ENCODE data around the gene KIAA0408. TPM values are rescaled to one million over a fixed set of nuclear protein-coding genes. Genes with fewer than 3 reads are reported as not detected.
"Not testable (repeated sequence)": the region's sequence is repeated elsewhere in the genome, so short reads cannot be mapped to it uniquely, and the experiment has no call there.

Gene KIAA0408
- total RNA-seq, 5 donors from 2014 or later (not counting 1 experiment from before 2014, with no cell fraction given), result 2.2 to 6.4 (median 3.5) TPM

- Mint-ChIP-seq H3K36me3 (no peaks in the 10 kb centered on the region), H3K4me1 (no peaks in the 10 kb centered on the region), H3K27me3 (peaks cover 5 to 10% of the 10 kb centered on the region in 2 donors), H3K27ac (no peak overlapping the region), H3K9me3 (no peaks in the 10 kb centered on the region), H3K4me3 (no peak overlapping the region)
- H3K4me3 ChIP-seq (ENCODE audit: control insufficient read depth in 1 of 2, extremely low read depth in 1 of 2, low read length in 1 of 2), result no peak overlapping the region
- no peaks in the 10 kb centered on the region for H3K4me1 ChIP-seq (ENCODE audit: control insufficient read depth in 1 of 2, extremely low read depth in 1 of 2, insufficient read depth in 2 of 2, low read length in 2 of 2)
- no peaks in the 10 kb centered on the region for H3K36me3 ChIP-seq (ENCODE audit: control insufficient read depth in 2 of 2, extremely low read depth in 1 of 2, insufficient read depth in 1 of 2, low read length in 1 of 2)
- no CpG with 5 or more reads among the region's 7 CpGs for WGBS (ENCODE audit: insufficient coverage)
- no peak overlapping the region for H3K27ac ChIP-seq (ENCODE audit: low read length)
- DNase-seq (no peak), ATAC-seq (replicated peaks in 1 of 4) (no peak)
- POLR2A ChIA-PET, result no interaction called here
- H3K9me3 ChIP-seq, result no peaks in the 10 kb centered on the region
- CTCF ChIA-PET, result interaction anchor here in 1 of 2 donors (0.7 kb wide), 1 partner anchor 292 kb away, joined by 3 read pairs; no protein-coding TSS in a partner anchor
- H3K27me3 ChIP-seq (replicated peaks in 1 of 2; ENCODE audit: control insufficient read depth in 2 of 2, extremely low read depth in 1 of 2, insufficient read depth in 2 of 2, low read length in 1 of 2), result no peaks in the 10 kb centered on the region
Measured at GRCh38 chr6:127435626-127436220, 23.5 kb downstream of the KIAA0408 start.

GRCh38 chr6:127434651-127435050 lies 24.5 kb downstream of the KIAA0408 start:
- no peak overlapping the region for H3K27ac ChIP-seq (ENCODE audit: low read length)
- peaks cover 5 to 10% of the 10 kb centered on the region in 2 donors for H3K27me3 Mint-ChIP-seq
- no peaks in the 10 kb centered on the region for H3K36me3 Mint-ChIP-seq
- H3K36me3 ChIP-seq (ENCODE audit: control insufficient read depth in 2 of 2, extremely low read depth in 1 of 2, insufficient read depth in 1 of 2, low read length in 1 of 2), result no peaks in the 10 kb centered on the region
- H3K4me1 ChIP-seq (ENCODE audit: control insufficient read depth in 1 of 2, extremely low read depth in 1 of 2, insufficient read depth in 2 of 2, low read length in 2 of 2), result no peaks in the 10 kb centered on the region
- CTCF ChIA-PET, result interaction anchor here in 1 of 2 donors (0.6 to 0.7 kb wide), 2 partner anchors 293 to 853 kb away, joined by 3 to 5 read pairs; no protein-coding TSS in a partner anchor
- H3K4me3 Mint-ChIP-seq, result no peak overlapping the region
- H3K9me3 ChIP-seq, result no peaks in the 10 kb centered on the region
- POLR2A ChIA-PET, result no interaction called here
- H3K27me3 ChIP-seq (replicated peaks in 1 of 2; ENCODE audit: control insufficient read depth in 2 of 2, extremely low read depth in 1 of 2, insufficient read depth in 2 of 2, low read length in 1 of 2), result no peaks in the 10 kb centered on the region
- H3K9me3 Mint-ChIP-seq, result no peaks in the 10 kb centered on the region
- H3K27ac Mint-ChIP-seq, result no peak overlapping the region
- ATAC-seq (replicated peaks in 1 of 4) (no peak), DNase-seq (no peak)
- H3K4me3 ChIP-seq (ENCODE audit: control insufficient read depth in 1 of 2, extremely low read depth in 1 of 2, low read length in 1 of 2), result no peak overlapping the region
- H3K4me1 Mint-ChIP-seq, result no peaks in the 10 kb centered on the region

- H3K36me3 Mint-ChIP-seq; H3K4me1 ChIP-seq (ENCODE audit: control insufficient read depth in 1 of 2, extremely low read depth in 1 of 2, insufficient read depth in 2 of 2, low read length in 2 of 2); ATAC-seq (replicated peaks in 1 of 4); H3K27ac ChIP-seq (ENCODE audit: low read length); H3K4me3 Mint-ChIP-seq; H3K9me3 Mint-ChIP-seq; H3K36me3 ChIP-seq (ENCODE audit: control insufficient read depth in 2 of 2, extremely low read depth in 1 of 2, insufficient read depth in 1 of 2, low read length in 1 of 2); H3K27me3 Mint-ChIP-seq; H3K27ac Mint-ChIP-seq; H3K4me1 Mint-ChIP-seq; H3K9me3 ChIP-seq; H3K4me3 ChIP-seq (ENCODE audit: control insufficient read depth in 1 of 2, extremely low read depth in 1 of 2, low read length in 1 of 2); DNase-seq; POLR2A ChIA-PET; H3K27me3 ChIP-seq (replicated peaks in 1 of 2; ENCODE audit: control insufficient read depth in 2 of 2, extremely low read depth in 1 of 2, insufficient read depth in 2 of 2, low read length in 1 of 2): not testable (repeated sequence)
- WGBS (ENCODE audit: insufficient coverage), result 86% methylated on average over 4 of the region's 9 CpGs
- CTCF ChIA-PET, result interaction anchor here in 1 of 2 donors (0.6 kb wide), 1 partner anchor 1073 kb away, joined by 3 read pairs; no protein-coding TSS in a partner anchor
Measured at GRCh38 chr6:127428562-127428961, 30.6 kb downstream of the KIAA0408 start.

GRCh38 chr6:127423921-127424320 lies 35.3 kb downstream of the KIAA0408 start:
- ATAC-seq (replicated peaks in 1 of 4) (no peak), DNase-seq (no peak)
- no peaks in the 10 kb centered on the region for H3K36me3 Mint-ChIP-seq
- POLR2A ChIA-PET, result no interaction called here
- peaks cover 0 to 8% of the 10 kb centered on the region in 2 donors for H3K27me3 Mint-ChIP-seq
- Histone ChIP-seq H3K4me1 (ENCODE audit: control insufficient read depth in 1 of 2, extremely low read depth in 1 of 2, insufficient read depth in 2 of 2, low read length in 2 of 2) (no peaks in the 10 kb centered on the region), H3K27me3 (replicated peaks in 1 of 2; ENCODE audit: control insufficient read depth in 2 of 2, extremely low read depth in 1 of 2, insufficient read depth in 2 of 2, low read length in 1 of 2) (no peaks in the 10 kb centered on the region), H3K27ac (ENCODE audit: low read length) (no peak overlapping the region), H3K4me3 (ENCODE audit: control insufficient read depth in 1 of 2, extremely low read depth in 1 of 2, low read length in 1 of 2) (no peak overlapping the region), H3K9me3 (no peaks in the 10 kb centered on the region), H3K36me3 (ENCODE audit: control insufficient read depth in 2 of 2, extremely low read depth in 1 of 2, insufficient read depth in 1 of 2, low read length in 1 of 2) (no peaks in the 10 kb centered on the region)
- peaks cover 0 to 4% (median 0%) of the 10 kb centered on the region in 3 donors for H3K9me3 Mint-ChIP-seq
- H3K4me3 Mint-ChIP-seq, result no peak overlapping the region
- H3K27ac Mint-ChIP-seq, result no peak overlapping the region
- no CpG with 5 or more reads among the region's 2 CpGs for WGBS (ENCODE audit: insufficient coverage)
- CTCF ChIA-PET, result no interaction called here
- H3K4me1 Mint-ChIP-seq, result peaks cover 5 to 9% (median 7%) of the 10 kb centered on the region in 3 donors

- H3K4me3 ChIP-seq (ENCODE audit: control insufficient read depth in 1 of 2, extremely low read depth in 1 of 2, low read length in 1 of 2); ATAC-seq (replicated peaks in 1 of 4): not testable (repeated sequence)
Measured at GRCh38 chr6:127421164-127421563, 38.0 kb downstream of the KIAA0408 start.

GRCh38 chr6:127420556-127420955 lies 38.6 kb downstream of the KIAA0408 start:
- H3K27me3 Mint-ChIP-seq, result peaks cover 0 to 3% of the 10 kb centered on the region in 2 donors
- H3K4me3 ChIP-seq (ENCODE audit: control insufficient read depth in 1 of 2, extremely low read depth in 1 of 2, low read length in 1 of 2), result no peak overlapping the region
- H3K27ac ChIP-seq (ENCODE audit: low read length), result no peak overlapping the region
- ChIA-PET POLR2A (interaction anchor here in 1 of 2 donors (0.5 kb wide), 1 partner anchor 9 kb away, joined by 3 read pairs; no protein-coding TSS in a partner anchor), CTCF (interaction anchor here in 1 of 2 donors (0.6 to 2.4 kb wide), 4 partner anchors 117 to 845 kb away, joined by 4 to 13 read pairs (median 6); no protein-coding TSS in a partner anchor)
- peaks cover 5 to 9% (median 7%) of the 10 kb centered on the region in 3 donors for H3K4me1 Mint-ChIP-seq
- ATAC-seq (replicated peaks in 1 of 4), result peak; percentile 99 to 100 (median 100)
- H3K27me3 ChIP-seq (replicated peaks in 1 of 2; ENCODE audit: control insufficient read depth in 2 of 2, extremely low read depth in 1 of 2, insufficient read depth in 2 of 2, low read length in 1 of 2), result no peaks in the 10 kb centered on the region
- DNase-seq, result peak; percentile 7 to 71 (median 35)
- no peaks in the 10 kb centered on the region for H3K9me3 ChIP-seq
- H3K4me3 Mint-ChIP-seq, result no peak overlapping the region
- no peaks in the 10 kb centered on the region for H3K9me3 Mint-ChIP-seq
- H3K36me3 ChIP-seq (ENCODE audit: control insufficient read depth in 2 of 2, extremely low read depth in 1 of 2, insufficient read depth in 1 of 2, low read length in 1 of 2), result no peaks in the 10 kb centered on the region
- H3K36me3 Mint-ChIP-seq, result no peaks in the 10 kb centered on the region
- peak overlapping the region; percentile 21 to 56 for H3K27ac Mint-ChIP-seq
- no peaks in the 10 kb centered on the region for H3K4me1 ChIP-seq (ENCODE audit: control insufficient read depth in 1 of 2, extremely low read depth in 1 of 2, insufficient read depth in 2 of 2, low read length in 2 of 2)
- 0% methylated on average over 2 of the region's 2 CpGs for WGBS (ENCODE audit: insufficient coverage)

More at GRCh38 chr6:127421164-127421563, 38.0 kb downstream of the KIAA0408 start:
- H3K27me3 ChIP-seq (replicated peaks in 1 of 2; ENCODE audit: control insufficient read depth in 2 of 2, extremely low read depth in 1 of 2, insufficient read depth in 2 of 2, low read length in 1 of 2); H3K9me3 ChIP-seq; POLR2A ChIA-PET; H3K4me1 Mint-ChIP-seq; H3K27ac ChIP-seq (ENCODE audit: low read length); H3K36me3 ChIP-seq (ENCODE audit: control insufficient read depth in 2 of 2, extremely low read depth in 1 of 2, insufficient read depth in 1 of 2, low read length in 1 of 2); H3K27me3 Mint-ChIP-seq; H3K4me3 Mint-ChIP-seq; DNase-seq; H3K4me1 ChIP-seq (ENCODE audit: control insufficient read depth in 1 of 2, extremely low read depth in 1 of 2, insufficient read depth in 2 of 2, low read length in 2 of 2); H3K9me3 Mint-ChIP-seq; H3K27ac Mint-ChIP-seq; H3K36me3 Mint-ChIP-seq: not testable (repeated sequence)
- WGBS (ENCODE audit: insufficient coverage), result 0% methylated on average over 1 of the region's 3 CpGs
- CTCF ChIA-PET, result interaction anchor here in 1 of 2 donors (2.0 to 2.4 kb wide), 2 partner anchors 117 to 119 kb away, joined by 6 to 13 read pairs; no protein-coding TSS in a partner anchor
